ENCODE measurements around the gene KIF26A. TPM values are rescaled to one million over a fixed set of nuclear protein-coding genes. Genes with fewer than 3 reads are reported as not detected.
"Not testable (repeated sequence)": the region's sequence is repeated elsewhere in the genome, so short reads cannot be mapped to it uniquely, and the experiment has no call there.

Gene KIF26A
- total RNA-seq, 6 donors from 2014 or later, result 1.8 to 7.3 (median 3.5) TPM

- no peaks in the 10 kb centered on the region for H3K27me3 ChIP-seq
- peaks cover 0 to 9% (median 0%) of the 10 kb centered on the region in 4 donors for H3K36me3 ChIP-seq
- H3K27ac ChIP-seq, result no peak overlapping the region
- no peak for ATAC-seq (ENCODE audit: low FRiP score in 2 of 2)
- DNase-seq, result no peak
- H3K4me3 ChIP-seq, result no peak overlapping the region
- no peaks in the 10 kb centered on the region for H3K9me3 ChIP-seq
- 83 to 92% methylated on average over 3 to 5 of the region's 5 CpGs for WGBS, 2 donors
- TF ChIP-seq CTCF (IDR thresholded peaks at IDR 0.05) (no peak), POLR2A (IDR thresholded peaks at IDR 0.05) (no peak), EP300 (IDR thresholded peaks at IDR 0.05) (no peak), POLR2AphosphoS5 (IDR thresholded peaks at IDR 0.05) (no peak)
- H3K4me1 ChIP-seq, result peaks cover 8 to 27% (median 17%) of the 10 kb centered on the region in 4 donors
Measured at GRCh38 chr14:104151026-104151381, 12.6 kb downstream of the KIF26A start.

GRCh38 chr14:104151566-104152245, 13.3 kb downstream of the KIF26A start:
- Histone ChIP-seq H3K36me3 (peaks cover 0 to 9% (median 0%) of the 10 kb centered on the region in 4 donors), H3K27me3 (no peaks in the 10 kb centered on the region), H3K4me1 (peaks cover 8 to 27% (median 17%) of the 10 kb centered on the region in 4 donors), H3K9me3 (no peaks in the 10 kb centered on the region), H3K27ac (no peak overlapping the region), H3K4me3 (no peak overlapping the region)
- DNase-seq (peak in 1 of 2 donors; percentile 76), ATAC-seq (ENCODE audit: low FRiP score in 2 of 2) (no peak)
- no peak for TF ChIP-seq POLR2AphosphoS5 (IDR thresholded peaks at IDR 0.05)
- TF ChIP-seq POLR2A (IDR thresholded peaks at IDR 0.05), result no peak
- TF ChIP-seq CTCF (IDR thresholded peaks at IDR 0.05), result no peak
- no peak for TF ChIP-seq EP300 (IDR thresholded peaks at IDR 0.05)
- 91 to 95% methylated on average over 16 to 32 of the region's 34 CpGs for WGBS, 2 donors

- peak in 1 of 2 donors; percentile 76 for DNase-seq
- H3K36me3 ChIP-seq, result peaks cover 0 to 9% (median 0%) of the 10 kb centered on the region in 4 donors
- no peak overlapping the region for H3K27ac ChIP-seq
- TF ChIP-seq POLR2A (IDR thresholded peaks at IDR 0.05) (no peak), POLR2AphosphoS5 (IDR thresholded peaks at IDR 0.05) (no peak), EP300 (IDR thresholded peaks at IDR 0.05) (no peak), CTCF (IDR thresholded peaks at IDR 0.05) (no peak)
- 79 to 96% methylated on average over 2 to 12 of the region's 14 CpGs for WGBS, 2 donors
- H3K9me3 ChIP-seq, result no peaks in the 10 kb centered on the region
- peaks cover 8 to 27% (median 17%) of the 10 kb centered on the region in 4 donors for H3K4me1 ChIP-seq
- no peak for ATAC-seq (ENCODE audit: low FRiP score in 2 of 2)
- H3K27me3 ChIP-seq, result no peaks in the 10 kb centered on the region
- H3K4me3 ChIP-seq, result no peak overlapping the region
Measured at GRCh38 chr14:104152246-104152575, 13.8 kb downstream of the KIF26A start.

- Histone ChIP-seq H3K4me1 (peaks cover 8 to 23% (median 17%) of the 10 kb centered on the region in 4 donors), H3K4me3 (no peak overlapping the region), H3K27ac (no peak overlapping the region), H3K9me3 (no peaks in the 10 kb centered on the region), H3K36me3 (peaks cover 0 to 10% (median 0%) of the 10 kb centered on the region in 4 donors), H3K27me3 (no peaks in the 10 kb centered on the region)
- TF ChIP-seq POLR2AphosphoS5 (IDR thresholded peaks at IDR 0.05) (no peak), CTCF (IDR thresholded peaks at IDR 0.05) (no peak), EP300 (IDR thresholded peaks at IDR 0.05) (no peak), POLR2A (IDR thresholded peaks at IDR 0.05) (no peak)
- ATAC-seq (ENCODE audit: low FRiP score in 2 of 2), result no peak
- 83 to 94% methylated on average over 2 to 21 of the region's 21 CpGs for WGBS, 2 donors
- DNase-seq, result peak in 1 of 2 donors; percentile 63
Measured at GRCh38 chr14:104152686-104153393, 14.5 kb downstream of the KIF26A start.

- not testable (repeated sequence) for ATAC-seq (ENCODE audit: low FRiP score in 2 of 2); H3K27ac ChIP-seq; H3K9me3 ChIP-seq; H3K27me3 ChIP-seq; H3K4me3 ChIP-seq
- peak in 1 of 2 donors; percentile 65 for DNase-seq
- WGBS, 2 donors, result 41 to 49% methylated on average over 4 to 6 of the region's 7 CpGs
- H3K36me3 ChIP-seq, result peaks cover 0 to 12% (median 0%) of the 10 kb centered on the region in 4 donors
- peaks cover 8 to 23% (median 17%) of the 10 kb centered on the region in 4 donors for H3K4me1 ChIP-seq
Measured at GRCh38 chr14:104153394-104153755, 15.0 kb downstream of the KIF26A start.
